ENCODE results near the gene PNMA8B. TPM values are rescaled to one million over a fixed set of nuclear protein-coding genes. Genes with fewer than 3 reads are reported as not detected.
A peak's percentile ranks its signal among the peaks of the same experiment; 100 is the strongest.

Gene PNMA8B
- total RNA-seq, 3 donors from 2014 or later: 1.6 to 4.2 (median 2.2) TPM

DNA sequence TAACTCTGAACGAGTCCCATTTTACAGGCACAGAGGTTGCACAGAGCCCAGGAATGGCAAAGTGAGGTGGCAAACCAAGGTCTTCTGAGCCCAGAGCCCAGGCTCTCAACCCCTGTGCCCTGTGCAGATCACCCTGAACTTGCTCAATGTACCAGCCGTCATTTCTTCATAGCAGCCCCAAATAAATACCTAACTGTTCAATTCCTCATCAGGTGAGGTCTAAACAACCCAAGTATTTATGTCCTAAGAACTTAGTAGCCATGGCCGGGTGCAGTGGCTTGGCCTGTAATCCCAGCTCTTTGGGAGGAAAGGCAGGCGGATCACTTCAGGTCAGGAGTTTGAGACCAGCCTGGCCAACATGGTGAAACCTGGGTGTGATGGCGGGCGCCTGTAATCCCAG is 21.8 kb upstream of the PNMA8B start:
- intact Hi-C loops (cut with DNase I; ENCODE audit: low total_unique reads): no loop called here
- no peaks in the 10 kb centered on the region for H3K4me1 ChIP-seq
- no peak for TF ChIP-seq POLR2AphosphoS5 (IDR thresholded peaks at IDR 0.05)
- TF ChIP-seq, protein P1, sequence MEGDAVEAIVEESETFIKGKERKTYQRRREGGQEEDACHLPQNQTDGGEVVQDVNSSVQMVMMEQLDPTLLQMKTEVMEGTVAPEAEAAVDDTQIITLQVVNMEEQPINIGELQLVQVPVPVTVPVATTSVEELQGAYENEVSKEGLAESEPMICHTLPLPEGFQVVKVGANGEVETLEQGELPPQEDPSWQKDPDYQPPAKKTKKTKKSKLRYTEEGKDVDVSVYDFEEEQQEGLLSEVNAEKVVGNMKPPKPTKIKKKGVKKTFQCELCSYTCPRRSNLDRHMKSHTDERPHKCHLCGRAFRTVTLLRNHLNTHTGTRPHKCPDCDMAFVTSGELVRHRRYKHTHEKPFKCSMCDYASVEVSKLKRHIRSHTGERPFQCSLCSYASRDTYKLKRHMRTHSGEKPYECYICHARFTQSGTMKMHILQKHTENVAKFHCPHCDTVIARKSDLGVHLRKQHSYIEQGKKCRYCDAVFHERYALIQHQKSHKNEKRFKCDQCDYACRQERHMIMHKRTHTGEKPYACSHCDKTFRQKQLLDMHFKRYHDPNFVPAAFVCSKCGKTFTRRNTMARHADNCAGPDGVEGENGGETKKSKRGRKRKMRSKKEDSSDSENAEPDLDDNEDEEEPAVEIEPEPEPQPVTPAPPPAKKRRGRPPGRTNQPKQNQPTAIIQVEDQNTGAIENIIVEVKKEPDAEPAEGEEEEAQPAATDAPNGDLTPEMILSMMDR (IDR thresholded peaks at IDR 0.05): no peak
- no peak for TF ChIP-seq POLR2A (IDR thresholded peaks at IDR 0.05)
- H3K9me3 ChIP-seq: no peaks in the 10 kb centered on the region
- no peak overlapping the region for H3K4me3 ChIP-seq
- DNase-seq (ENCODE audit: low spot score in 2 of 2): no peak
- no peak overlapping the region for H3K27ac ChIP-seq
- H3K36me3 ChIP-seq: no peaks in the 10 kb centered on the region
- H3K27me3 ChIP-seq: no peaks in the 10 kb centered on the region

DNA sequence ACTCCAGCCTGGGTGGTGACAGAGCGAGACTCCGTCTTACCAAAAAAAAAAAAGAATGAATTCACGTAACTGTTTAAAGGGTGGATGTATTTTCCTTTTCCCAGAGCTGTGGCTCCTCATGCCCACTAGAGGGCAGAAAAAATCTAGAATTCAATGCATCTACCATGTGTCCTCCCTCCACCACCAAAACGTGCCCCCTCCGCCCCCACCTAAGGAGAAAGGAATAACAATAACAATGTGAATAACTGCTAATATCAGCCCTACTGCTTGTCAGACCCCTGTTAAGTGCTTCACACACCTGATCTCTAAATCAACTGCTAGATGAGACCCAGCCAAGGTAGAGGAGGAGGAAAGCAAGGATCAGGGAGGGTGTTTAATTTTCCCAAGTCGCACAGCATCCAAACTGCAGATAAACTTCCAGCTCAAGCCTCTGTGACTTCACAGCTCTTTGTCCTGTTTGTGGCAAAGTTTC is 20.2 kb upstream of the PNMA8B start:
- DNase-seq (ENCODE audit: low spot score in 2 of 2): no peak
- Histone ChIP-seq H3K36me3 (no peaks in the 10 kb centered on the region), H3K27ac (no peak overlapping the region), H3K27me3 (no peaks in the 10 kb centered on the region), H3K4me1 (no peaks in the 10 kb centered on the region), H3K9me3 (peaks cover 9 to 10% of the 10 kb centered on the region in 2 donors), H3K4me3 (no peak overlapping the region)
- TF ChIP-seq, protein P1 (IDR thresholded peaks at IDR 0.05): peak; percentile 17 to 50 (median 43)
- TF ChIP-seq POLR2AphosphoS5 (IDR thresholded peaks at IDR 0.05) (no peak), POLR2A (IDR thresholded peaks at IDR 0.05) (no peak)
- intact Hi-C loops (cut with DNase I; ENCODE audit: low total_unique reads): no loop called here

DNA sequence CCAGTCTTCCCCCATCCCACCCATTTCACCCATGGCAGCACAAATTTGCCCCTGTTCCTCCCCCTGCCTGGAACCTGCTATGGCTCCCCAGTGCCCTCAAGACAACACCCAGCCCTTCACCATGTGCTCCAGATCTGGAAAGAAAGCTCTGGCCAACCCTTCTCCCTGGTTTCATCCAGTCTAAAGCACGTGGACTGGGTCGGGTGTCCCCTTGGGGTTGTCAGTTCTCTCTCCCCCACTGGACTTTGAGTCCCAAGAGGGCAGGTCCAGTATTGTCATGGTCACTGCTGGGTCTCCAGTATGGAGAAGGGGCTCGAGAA is 19.6 kb upstream of the PNMA8B start:
- intact Hi-C loops (cut with DNase I; ENCODE audit: low total_unique reads): no loop called here
- Histone ChIP-seq H3K27ac (no peak overlapping the region), H3K4me1 (no peaks in the 10 kb centered on the region)

DNA sequence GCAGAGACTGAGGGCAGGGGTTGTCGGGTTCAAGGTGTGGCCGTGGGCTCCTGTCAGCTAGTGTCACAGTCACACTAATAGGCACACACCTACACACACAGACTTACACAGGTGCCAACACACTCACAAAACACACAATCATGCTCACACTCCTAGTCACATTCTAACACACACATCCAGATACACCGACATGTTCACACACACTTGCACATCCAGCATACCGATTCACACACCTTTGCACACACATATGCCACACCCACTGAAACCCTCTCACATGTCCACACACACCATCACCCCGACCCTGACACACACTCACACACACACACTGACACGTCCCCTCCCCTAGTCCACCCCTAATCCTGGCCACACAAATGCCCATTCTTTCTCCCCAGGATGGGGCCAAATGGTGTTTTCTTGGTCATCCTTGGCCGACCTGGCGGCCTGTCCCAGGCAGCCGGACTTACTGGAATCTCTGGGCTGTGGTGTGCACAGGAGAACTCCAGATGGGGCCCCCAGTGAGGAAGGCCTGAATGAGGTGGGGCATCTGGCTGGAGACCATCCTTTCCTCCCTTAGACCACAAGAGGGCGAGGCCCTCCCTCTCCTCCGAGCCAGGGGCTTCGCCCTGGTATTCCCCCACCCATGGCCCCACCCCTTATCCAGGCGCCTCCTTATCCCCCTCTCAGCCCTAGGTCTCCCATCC is 19.1 kb upstream of the PNMA8B start:
- Histone ChIP-seq H3K36me3 (no peaks in the 10 kb centered on the region), H3K9me3 (peaks cover 10 to 11% of the 10 kb centered on the region in 2 donors), H3K27me3 (no peaks in the 10 kb centered on the region), H3K4me3 (no peak overlapping the region), H3K4me1 (no peaks in the 10 kb centered on the region), H3K27ac (no peak overlapping the region)
- intact Hi-C loops (cut with DNase I; ENCODE audit: low total_unique reads): no loop called here
- TF ChIP-seq POLR2A (IDR thresholded peaks at IDR 0.05) (no peak), POLR2AphosphoS5 (IDR thresholded peaks at IDR 0.05) (no peak)
- DNase-seq (ENCODE audit: low spot score in 2 of 2): no peak

More for the DNA sequence above, 19.6 kb upstream of the PNMA8B start:
- H3K9me3 ChIP-seq: peaks cover 10 to 11% of the 10 kb centered on the region in 2 donors
- DNase-seq (ENCODE audit: low spot score in 2 of 2): no peak
- no peak overlapping the region for H3K4me3 ChIP-seq
- H3K36me3 ChIP-seq: no peaks in the 10 kb centered on the region
- no peak for TF ChIP-seq POLR2A (IDR thresholded peaks at IDR 0.05)
- no peak for TF ChIP-seq POLR2AphosphoS5 (IDR thresholded peaks at IDR 0.05)
- TF ChIP-seq, protein P1 (IDR thresholded peaks at IDR 0.05): no peak
- no peaks in the 10 kb centered on the region for H3K27me3 ChIP-seq

DNA sequence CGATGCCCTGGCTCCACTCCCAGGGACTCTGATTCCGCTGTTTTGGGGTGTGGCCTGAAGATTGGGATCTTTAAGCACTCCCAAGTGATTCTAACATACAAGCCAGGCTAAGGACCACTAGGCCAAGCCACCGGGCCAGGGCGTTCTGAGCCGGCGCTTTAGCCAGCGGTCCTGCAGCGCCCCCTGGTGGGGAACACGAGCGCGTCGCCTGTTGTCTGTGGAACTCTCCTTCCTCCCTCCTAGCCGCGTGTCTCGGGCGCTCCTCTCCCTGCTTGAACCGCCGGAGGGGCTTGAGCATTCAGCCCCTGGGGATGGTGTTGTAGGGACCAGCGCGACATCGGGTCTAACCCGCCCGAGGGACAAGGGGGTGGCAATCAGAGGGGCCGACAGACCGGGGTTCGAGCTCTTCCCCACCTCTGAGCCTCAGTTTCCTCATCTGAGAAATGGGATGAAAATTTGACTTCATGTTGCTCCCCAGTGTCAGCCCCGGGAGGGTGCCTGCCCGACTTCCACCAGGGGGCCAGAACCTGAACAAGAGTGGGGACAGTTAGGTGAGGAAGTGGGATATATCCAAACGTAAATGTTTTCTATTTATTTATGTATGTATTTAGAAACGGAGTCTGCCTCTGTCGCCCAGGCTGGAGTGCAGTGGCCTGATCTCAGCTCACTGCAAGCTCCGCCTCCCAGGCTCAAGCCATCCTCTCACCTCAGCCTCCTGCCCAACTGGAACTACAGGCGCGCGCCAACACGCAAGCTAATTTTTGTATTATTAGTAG is 18.0 kb upstream of the PNMA8B start:
- peak; percentile 47 to 85 for DNase-seq (ENCODE audit: low spot score in 2 of 2)
- no peak for TF ChIP-seq POLR2AphosphoS5 (IDR thresholded peaks at IDR 0.05)
- TF ChIP-seq, protein P1 (IDR thresholded peaks at IDR 0.05): peak; percentile 90 to 97 (median 94)
- H3K9me3 ChIP-seq: peaks cover 10 to 11% of the 10 kb centered on the region in 2 donors
- no peak overlapping the region for H3K27ac ChIP-seq
- H3K27me3 ChIP-seq: no peaks in the 10 kb centered on the region
- H3K4me1 ChIP-seq: no peaks in the 10 kb centered on the region
- H3K36me3 ChIP-seq: no peaks in the 10 kb centered on the region
- intact Hi-C loops (cut with DNase I; ENCODE audit: low total_unique reads): no loop called here
- H3K4me3 ChIP-seq: peak overlapping the region in 1 of 3 donors; percentile 24

Measured in breast epithelium (tissue), 4 donors.